A673 (cell line): ENCODE data around the gene CAPN10. TPM values are rescaled to one million over a fixed set of nuclear protein-coding genes. Genes with fewer than 3 reads are reported as not detected.

ENCODE experiments used
- BruUV-seq: library from RNA; stranded (reverse); fragments of 400-500 nt; replicated peaks from 2 replicates; lab custom pipeline; 2021; lab: Mats Ljungman, UMichigan
- CTCF ChIA-PET: fragments of 300-600 bp; sonication (Branson Sonifier 250); formaldehyde crosslinking; loops from one replicate; lab custom pipeline; 2022; ENCODE audit warnings: antibody characterized with exemption; lab: Charles Lee
- POLR2A ChIA-PET: fragments of 300-600 bp; sonication (Branson Sonifier 250); formaldehyde crosslinking; loops from one replicate; lab custom pipeline; 2022; ENCODE audit warnings: antibody characterized with exemption; ENCODE audit not compliant: low non-redundant PET; lab: Charles Lee
- DNase-seq: peaks from one replicate; pipeline ENCODE4 v3.0.0-alpha.2; 2015; ENCODE audit warnings: low spot score
- H3K27ac ChIP-seq: fragments of 200-600 bp; sonication (generic); 2 replicates; pipeline ENCODE4 v1.5.1; 2016; ENCODE audit warnings: mixed run types, low read depth, mild to moderate bottlenecking, mixed read lengths, antibody characterized with exemption, low read length; ENCODE audit not compliant: poor library complexity, severe bottlenecking
- H3K27me3 ChIP-seq: fragments of 200-600 bp; sonication (generic); replicated peaks from 2 replicates; pipeline ENCODE4 v1.6.1; 2017; ENCODE audit warnings: mixed run types, low read depth, mild to moderate bottlenecking, mixed read lengths, antibody characterized with exemption, low read length; ENCODE audit not compliant: insufficient read depth, poor library complexity
- H3K36me3 ChIP-seq: fragments of 200-600 bp; sonication (generic); 2 replicates; pipeline ENCODE4 v1.6.1; 2016; ENCODE audit warnings: mixed run types, mild to moderate bottlenecking, mixed read lengths, antibody characterized with exemption, low read length; ENCODE audit not compliant: insufficient read depth, poor library complexity, severe bottlenecking
- H3K4me1 ChIP-seq: fragments of 200-600 bp; sonication (generic); 2 replicates; pipeline ENCODE4 v1.6.1; 2017; ENCODE audit warnings: mixed run types, mild to moderate bottlenecking, mixed read lengths, antibody characterized with exemption, low read length; ENCODE audit not compliant: insufficient read depth, poor library complexity, severe bottlenecking
- H3K4me3 ChIP-seq: fragments of 200-600 bp; sonication (generic); 2 replicates; pipeline ENCODE4 v1.5.1; 2016; ENCODE audit warnings: low read depth, mixed run types, mild to moderate bottlenecking, mixed read lengths, low read length; ENCODE audit not compliant: poor library complexity, severe bottlenecking
- H3K9me3 ChIP-seq: fragments of 200-600 bp; sonication (generic); 2 replicates; pipeline ENCODE4 v1.6.1; 2016; ENCODE audit warnings: mixed run types, low read depth, mild to moderate bottlenecking, mixed read lengths, antibody characterized with exemption, low read length; ENCODE audit not compliant: poor library complexity, severe bottlenecking
- EZH2 ChIP-seq: fragments of 200-600 bp; sonication (generic); IDR thresholded peaks from 2 replicates; pipeline ENCODE4 v1.6.1; 2017; ENCODE audit warnings: borderline replicate concordance, low read depth, mild to moderate bottlenecking, mixed read lengths, antibody characterized with exemption, low read length; ENCODE audit not compliant: poor library complexity, severe bottlenecking
- intact Hi-C: fragments of 100-400 bp; cut with micrococcal nuclease; formaldehyde crosslinking; loops from one replicate; pipeline ENCODE4 v1.10.0; 2022; ENCODE audit not compliant: unreplicated experiment
- total RNA-seq: library from RNA; stranded (reverse); gene quantifications from 2 replicates; pipeline ENCODE4 v1.2.3, GENCODE V29; 2021
- TF ChIP-seq, protein P1 (sequence below): fragments of 300-800, 200-600 bp; sonication (generic); conservative IDR thresholded peaks from 2 replicates; pipeline ENCODE4 v1.5.1; 2017; ENCODE audit warnings: low read depth, mild to moderate bottlenecking, antibody characterized with exemption, low read length, moderate library complexity, mixed read lengths

CAPN10 gene
- total RNA-seq, 1 experiment from 2014 or later: 43.5 TPM

DNA sequence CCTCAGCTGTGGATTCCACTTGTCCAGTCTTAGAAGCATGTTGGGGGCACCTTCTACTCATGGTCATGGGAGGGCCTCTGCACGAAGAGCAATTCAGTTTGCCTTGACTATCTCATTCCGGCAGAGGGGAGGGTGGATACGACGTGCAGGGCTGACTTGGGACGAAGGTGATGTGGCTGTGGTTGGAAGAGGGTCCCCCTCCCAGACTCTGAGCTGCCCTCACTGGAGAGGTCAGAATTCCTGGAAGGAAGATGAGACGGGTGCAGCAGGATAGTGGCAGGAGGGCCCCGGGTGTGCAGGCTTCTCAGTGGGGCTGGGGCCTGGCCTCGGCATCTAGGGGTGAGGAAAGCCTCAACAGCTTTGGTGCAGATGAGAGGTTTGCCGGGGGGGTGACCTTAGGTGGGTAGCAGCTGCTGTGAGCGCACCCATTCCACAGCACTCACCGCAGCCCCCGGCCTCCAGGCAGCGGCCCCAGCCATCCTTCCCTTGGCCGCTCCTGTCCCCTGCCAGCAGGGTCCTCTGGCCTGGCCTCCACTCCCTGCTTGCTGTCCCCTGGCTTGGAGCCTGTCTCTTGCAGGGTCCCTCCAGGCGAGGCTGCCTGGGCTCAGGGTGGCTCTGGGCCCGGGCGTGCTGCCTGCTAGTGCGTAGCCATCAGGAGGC is 15.1 kb upstream of the CAPN10 start:
- H3K4me3 ChIP-seq: no peak overlapping the region
- H3K4me1 ChIP-seq: peaks cover 12% of the 10 kb centered on the region
- peaks cover under 1% of the 10 kb centered on the region for H3K36me3 ChIP-seq
- TF ChIP-seq EZH2: no peak
- TF ChIP-seq, protein P1, sequence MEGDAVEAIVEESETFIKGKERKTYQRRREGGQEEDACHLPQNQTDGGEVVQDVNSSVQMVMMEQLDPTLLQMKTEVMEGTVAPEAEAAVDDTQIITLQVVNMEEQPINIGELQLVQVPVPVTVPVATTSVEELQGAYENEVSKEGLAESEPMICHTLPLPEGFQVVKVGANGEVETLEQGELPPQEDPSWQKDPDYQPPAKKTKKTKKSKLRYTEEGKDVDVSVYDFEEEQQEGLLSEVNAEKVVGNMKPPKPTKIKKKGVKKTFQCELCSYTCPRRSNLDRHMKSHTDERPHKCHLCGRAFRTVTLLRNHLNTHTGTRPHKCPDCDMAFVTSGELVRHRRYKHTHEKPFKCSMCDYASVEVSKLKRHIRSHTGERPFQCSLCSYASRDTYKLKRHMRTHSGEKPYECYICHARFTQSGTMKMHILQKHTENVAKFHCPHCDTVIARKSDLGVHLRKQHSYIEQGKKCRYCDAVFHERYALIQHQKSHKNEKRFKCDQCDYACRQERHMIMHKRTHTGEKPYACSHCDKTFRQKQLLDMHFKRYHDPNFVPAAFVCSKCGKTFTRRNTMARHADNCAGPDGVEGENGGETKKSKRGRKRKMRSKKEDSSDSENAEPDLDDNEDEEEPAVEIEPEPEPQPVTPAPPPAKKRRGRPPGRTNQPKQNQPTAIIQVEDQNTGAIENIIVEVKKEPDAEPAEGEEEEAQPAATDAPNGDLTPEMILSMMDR: no peak
- H3K27ac ChIP-seq: no peak overlapping the region
- CTCF ChIA-PET: no interaction called here
- H3K27me3 ChIP-seq: no peaks in the 10 kb centered on the region
- POLR2A ChIA-PET: no interaction called here
- no peaks in the 10 kb centered on the region for H3K9me3 ChIP-seq
- intact Hi-C loops: no loop called here
- no TSS peak for BruUV-seq
- DNase-seq: no peak

DNA sequence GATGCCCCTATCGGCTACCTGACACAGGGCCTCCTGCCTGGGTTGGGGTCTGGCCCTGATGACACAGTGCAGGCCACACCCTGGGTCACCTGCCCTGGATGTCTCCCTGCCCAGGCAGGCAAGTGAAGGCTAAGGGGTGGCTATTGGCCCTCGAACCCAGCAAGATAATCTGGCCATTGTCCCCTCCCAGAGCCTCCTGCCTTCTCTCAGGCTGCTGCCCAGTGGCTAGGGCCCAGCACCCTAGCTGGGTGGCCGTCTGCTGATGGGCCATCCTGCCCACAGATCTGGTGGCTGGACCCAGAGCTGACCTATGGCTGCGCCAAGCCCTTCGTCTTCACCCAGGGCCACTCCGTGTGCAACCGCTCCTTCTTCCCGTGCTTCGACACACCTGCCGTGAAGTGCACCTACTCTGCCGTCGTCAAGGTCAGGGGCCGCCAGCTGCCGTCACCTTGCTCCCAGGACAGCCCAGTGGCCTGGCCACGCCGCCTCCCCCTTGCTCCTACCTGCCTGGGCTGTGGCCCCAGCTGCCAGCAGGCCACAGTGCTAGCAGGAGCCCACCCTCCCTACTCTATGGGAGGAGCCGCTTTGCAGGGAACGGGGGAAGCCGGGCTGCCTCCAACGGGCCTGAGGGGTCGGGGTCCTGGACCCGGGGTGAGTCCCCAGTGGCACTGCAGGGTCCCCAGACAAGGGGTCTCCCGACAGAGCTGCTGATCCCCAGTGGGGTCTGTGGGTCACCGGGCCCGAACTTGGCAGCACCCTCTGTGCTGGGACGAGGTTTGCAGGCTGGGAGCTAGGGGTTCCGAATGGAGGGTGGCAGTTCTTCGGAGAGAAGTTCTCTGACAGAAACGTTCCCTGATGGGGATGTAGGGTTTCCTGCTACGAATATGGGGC is 14.1 kb upstream of the CAPN10 start:
- peaks cover 8% of the 10 kb centered on the region for H3K36me3 ChIP-seq
- H3K4me1 ChIP-seq: peaks cover 2% of the 10 kb centered on the region
- POLR2A ChIA-PET: no interaction called here
- no peaks in the 10 kb centered on the region for H3K9me3 ChIP-seq
- H3K4me3 ChIP-seq: no peak overlapping the region
- no peaks in the 10 kb centered on the region for H3K27me3 ChIP-seq
- no peak overlapping the region for H3K27ac ChIP-seq
- BruUV-seq: no TSS peak
- CTCF ChIA-PET: no interaction called here
- intact Hi-C loops: no loop called here
- DNase-seq: no peak
- TF ChIP-seq, protein P1: no peak
- TF ChIP-seq EZH2: no peak

DNA sequence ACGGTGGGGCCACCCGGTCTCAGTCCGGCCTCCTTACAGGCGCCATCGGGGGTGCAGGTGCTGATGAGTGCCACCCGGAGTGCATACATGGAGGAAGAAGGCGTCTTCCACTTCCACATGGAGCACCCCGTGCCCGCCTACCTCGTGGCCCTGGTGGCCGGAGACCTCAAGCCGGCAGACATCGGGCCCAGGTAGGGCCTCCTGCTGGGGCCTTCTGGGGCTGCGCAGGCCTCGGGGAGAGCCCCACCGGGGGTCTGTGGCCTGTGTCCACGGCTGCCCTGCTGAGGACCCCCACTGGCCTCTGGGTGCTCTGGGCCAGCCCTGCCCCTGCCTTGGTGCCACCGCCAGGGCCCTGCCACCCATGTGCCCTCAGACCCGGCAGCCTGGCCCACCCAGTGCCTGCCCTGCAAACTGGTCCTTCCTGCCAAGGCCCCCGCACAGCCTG is 13.4 kb upstream of the CAPN10 start:
- Histone ChIP-seq H3K27ac (no peak overlapping the region), H3K36me3 (peaks cover 8% of the 10 kb centered on the region), H3K4me3 (no peak overlapping the region), H3K9me3 (no peaks in the 10 kb centered on the region), H3K27me3 (no peaks in the 10 kb centered on the region), H3K4me1 (no peaks in the 10 kb centered on the region)
- DNase-seq: no peak
- BruUV-seq: no TSS peak
- POLR2A ChIA-PET: no interaction called here
- CTCF ChIA-PET: no interaction called here
- TF ChIP-seq, protein P1: no peak
- no peak for TF ChIP-seq EZH2
- intact Hi-C loops: no loop called here
